DMS114 treated with DMSO at 0.1 percent for 48 hours (cell line): ENCODE data around the gene IL18RAP.

Source experiments
- DNase-seq: peaks from one replicate; lab custom pipeline; 2025; ENCODE audit not compliant: unreplicated experiment; lab: John Stamatoyannopoulos, UW

Gene IL18RAP

DNA sequence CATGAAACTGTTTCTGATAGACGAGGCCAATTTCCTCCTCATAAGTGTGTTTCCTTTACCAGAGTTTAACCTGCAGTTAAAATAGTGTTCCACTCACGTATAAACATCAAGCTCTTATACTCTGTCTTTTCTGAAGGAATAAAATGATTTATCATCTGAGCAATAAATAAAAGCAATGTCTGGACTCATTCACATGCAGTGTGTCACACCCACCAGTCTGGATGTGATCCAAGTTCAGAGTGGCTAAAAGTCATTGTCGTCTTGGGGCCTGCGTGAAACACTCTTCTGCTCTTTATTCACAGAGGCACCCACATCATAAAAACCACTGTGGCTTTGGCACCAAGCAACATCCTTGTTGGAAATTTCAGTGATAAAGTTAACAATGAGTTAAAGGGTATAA, 30.5 kb downstream of the IL18RAP start:
- DNase-seq: no peak

DNA sequence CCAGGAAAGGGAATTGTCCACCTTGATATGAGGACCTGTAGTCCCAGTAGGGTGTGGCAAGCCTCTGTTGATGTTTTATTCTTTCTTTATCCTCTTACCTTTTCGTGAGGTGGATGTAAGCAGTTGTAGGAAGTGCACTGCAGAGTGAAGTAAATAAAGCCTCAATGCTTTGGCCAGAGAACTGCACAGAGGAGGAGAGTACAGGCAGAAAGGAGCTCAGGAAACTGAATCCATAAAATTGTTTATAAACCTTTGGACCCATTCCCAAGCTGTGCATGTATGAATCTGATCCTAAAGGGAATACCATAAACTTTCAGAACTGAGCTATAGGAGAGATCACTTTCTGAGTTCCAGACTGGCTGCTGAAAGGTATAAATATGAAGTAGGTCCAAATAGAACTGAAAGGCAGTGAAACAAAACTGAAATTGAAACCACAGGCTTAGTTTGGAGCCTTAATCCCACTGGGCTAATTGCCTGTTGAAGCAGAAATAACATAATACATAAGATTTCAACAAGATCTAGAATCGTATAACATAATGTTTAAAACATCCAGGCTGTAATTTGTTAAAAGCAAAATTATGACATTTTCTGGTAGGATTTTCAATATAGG, 32.2 kb downstream of the IL18RAP start:
- no peak for DNase-seq

DNA sequence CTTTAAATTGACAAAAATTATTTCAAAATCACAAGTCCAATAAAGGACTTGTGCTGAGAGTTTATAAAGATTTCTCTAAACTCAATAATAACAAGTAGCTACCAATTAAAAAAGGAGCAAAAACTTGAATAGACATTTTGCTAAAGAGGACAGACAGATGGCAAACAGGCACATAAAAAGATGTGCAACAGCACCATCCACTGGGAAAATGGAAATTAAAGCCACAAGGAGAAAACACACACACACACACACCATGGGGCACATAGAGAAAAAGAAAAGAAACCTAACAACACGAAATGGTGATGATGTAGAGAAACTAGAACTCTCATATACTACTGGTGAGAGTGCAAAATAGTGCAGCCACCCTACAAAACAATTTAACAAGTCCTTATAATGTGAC, 37.5 kb downstream of the IL18RAP start:
- DNase-seq: no peak

DNA sequence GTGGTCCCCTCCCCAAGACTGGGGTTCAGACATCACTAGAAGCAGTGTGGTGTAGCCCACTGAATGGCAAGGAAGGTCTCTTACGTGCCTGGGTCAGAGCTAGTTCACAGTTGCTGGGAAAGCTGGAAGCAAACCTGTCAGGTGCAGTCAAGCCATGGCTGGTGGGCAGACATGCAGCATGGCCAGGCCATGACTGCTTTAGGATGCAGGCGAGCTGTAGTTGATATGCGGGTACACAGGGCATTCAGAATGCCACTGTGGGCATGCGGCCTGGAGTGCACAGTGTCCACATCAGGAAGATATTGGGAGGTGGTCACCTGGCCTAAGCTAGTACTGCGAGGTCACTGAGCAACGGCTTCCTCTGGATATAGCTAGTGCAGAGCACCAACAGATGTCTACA, 38.2 kb downstream of the IL18RAP start:
- no peak for DNase-seq

DNA sequence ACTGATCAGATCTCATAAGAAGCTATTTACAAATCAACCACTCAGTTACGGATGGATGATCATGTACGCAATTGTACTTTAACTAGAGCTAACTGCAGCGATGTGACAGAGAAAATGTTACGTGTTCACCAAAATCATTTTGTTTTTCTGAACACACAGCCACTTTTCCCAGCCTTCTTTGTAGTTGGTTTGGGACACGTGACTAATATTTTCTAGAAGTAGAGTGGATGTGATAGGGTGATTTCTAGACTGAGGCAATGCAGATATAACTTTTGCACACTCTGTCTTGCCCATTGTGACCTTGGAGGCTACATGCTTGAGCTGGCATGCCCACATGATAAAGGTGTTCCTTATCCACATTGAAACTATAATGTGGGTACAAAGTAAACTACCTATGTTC, 40.2 kb downstream of the IL18RAP start:
- no peak for DNase-seq

DNA sequence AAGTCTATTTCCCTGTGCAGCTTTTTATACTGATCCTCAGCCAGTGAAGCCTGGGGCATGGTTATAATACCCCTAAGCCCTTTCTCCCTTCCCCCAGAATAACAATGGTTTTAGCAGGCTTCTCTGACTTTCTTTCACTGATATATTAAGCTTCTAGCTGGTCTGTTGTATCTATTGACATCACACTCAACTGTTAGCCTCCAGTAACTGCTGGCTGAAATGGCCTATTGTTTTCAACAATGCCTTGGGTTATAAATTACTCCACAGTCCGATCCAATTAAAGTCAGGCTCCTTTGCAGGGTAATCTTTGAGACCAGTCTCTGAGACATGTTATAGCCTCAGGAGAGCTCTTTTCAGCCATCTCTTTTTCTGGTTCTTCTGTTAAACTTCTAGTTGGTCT, 47.2 kb downstream of the IL18RAP start:
- no peak for DNase-seq

DNA sequence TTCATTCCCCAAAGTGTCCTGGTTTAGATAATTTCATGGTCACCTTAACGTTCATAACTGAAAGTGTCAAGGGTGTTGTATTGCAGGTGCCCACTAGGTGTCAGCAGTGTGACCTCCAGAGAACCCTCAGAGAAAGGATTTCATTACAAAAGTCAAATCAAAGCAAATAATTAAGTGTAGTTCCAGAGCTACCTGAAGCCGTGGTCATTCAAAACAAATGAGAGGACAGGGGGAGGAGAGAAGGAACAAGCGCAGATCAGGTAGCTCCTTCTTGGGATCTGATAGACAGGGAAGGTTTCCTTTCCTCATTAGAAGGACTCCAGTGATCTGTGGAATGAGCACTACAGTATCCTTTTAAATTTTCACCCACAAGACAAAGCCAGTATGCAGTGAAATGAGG, 50.1 kb downstream of the IL18RAP start, which contains the start of gene SLC9A4:
TSS of gene SLC9A4 (plus strand) at position 207 of the 400 bp plus-strand sequence. CDS start 534 bp downstream, outside the sequence.
- DNase-seq: peak; percentile 9

DNA sequence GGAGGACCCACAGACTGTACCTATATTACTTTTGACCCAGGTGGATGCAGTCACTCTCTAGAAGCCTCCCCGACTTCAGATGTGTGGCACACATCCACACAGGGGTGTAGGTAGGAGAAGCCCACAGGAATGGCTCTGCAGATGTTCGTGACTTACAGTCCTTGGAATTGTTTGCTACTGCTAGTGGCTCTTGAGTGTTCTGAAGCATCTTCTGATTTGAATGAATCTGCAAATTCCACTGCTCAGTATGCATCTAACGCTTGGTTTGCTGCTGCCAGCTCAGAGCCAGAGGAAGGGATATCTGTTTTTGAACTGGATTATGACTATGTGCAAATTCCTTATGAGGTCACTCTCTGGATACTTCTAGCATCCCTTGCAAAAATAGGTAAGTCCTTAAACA, 50.7 kb downstream of the IL18RAP start:
- no peak for DNase-seq

DNA sequence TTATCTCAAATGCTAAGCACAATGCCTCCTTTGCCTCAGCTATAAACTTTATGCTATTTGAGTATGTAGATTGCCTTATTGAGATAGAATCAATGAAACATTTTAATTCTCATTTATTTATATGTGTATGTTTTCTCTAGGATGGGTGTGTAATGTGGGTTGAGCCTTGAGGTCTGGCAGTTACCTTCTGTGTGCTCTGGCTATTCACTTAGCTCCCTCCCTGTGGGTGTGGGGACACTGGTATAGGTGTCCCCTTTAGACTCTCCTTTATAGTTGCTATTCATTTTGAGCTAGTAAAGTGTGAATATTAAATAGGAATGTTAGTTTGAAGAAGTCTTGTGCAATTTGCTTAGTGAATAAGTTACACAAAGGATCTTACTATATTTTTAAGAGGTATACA, 51.8 kb downstream of the IL18RAP start:
- no peak for DNase-seq

DNA sequence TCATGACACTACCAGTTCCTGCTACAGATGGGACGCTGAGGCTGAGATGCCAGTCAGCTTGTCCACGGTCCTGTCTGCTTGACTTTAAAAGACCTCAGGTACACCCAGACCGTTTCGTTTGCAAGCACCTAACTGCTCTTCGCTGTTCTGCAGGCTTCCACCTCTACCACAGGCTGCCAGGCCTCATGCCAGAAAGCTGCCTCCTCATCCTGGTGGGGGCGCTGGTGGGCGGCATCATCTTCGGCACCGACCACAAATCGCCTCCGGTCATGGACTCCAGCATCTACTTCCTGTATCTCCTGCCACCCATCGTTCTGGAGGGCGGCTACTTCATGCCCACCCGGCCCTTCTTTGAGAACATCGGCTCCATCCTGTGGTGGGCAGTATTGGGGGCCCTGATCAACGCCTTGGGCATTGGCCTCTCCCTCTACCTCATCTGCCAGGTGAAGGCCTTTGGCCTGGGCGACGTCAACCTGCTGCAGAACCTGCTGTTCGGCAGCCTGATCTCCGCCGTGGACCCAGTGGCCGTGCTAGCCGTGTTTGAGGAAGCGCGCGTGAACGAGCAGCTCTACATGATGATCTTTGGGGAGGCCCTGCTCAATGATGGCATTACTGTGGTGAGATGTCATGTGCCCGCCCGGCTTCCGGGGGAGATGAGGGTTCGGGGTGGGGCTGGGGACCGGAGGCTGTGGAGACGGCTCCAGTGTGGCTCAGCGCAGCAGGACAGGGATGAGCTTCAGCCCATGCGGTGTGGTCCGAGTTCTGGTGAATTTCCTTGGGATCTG, 55.9 kb downstream of the IL18RAP start:
- no peak for DNase-seq

DNA sequence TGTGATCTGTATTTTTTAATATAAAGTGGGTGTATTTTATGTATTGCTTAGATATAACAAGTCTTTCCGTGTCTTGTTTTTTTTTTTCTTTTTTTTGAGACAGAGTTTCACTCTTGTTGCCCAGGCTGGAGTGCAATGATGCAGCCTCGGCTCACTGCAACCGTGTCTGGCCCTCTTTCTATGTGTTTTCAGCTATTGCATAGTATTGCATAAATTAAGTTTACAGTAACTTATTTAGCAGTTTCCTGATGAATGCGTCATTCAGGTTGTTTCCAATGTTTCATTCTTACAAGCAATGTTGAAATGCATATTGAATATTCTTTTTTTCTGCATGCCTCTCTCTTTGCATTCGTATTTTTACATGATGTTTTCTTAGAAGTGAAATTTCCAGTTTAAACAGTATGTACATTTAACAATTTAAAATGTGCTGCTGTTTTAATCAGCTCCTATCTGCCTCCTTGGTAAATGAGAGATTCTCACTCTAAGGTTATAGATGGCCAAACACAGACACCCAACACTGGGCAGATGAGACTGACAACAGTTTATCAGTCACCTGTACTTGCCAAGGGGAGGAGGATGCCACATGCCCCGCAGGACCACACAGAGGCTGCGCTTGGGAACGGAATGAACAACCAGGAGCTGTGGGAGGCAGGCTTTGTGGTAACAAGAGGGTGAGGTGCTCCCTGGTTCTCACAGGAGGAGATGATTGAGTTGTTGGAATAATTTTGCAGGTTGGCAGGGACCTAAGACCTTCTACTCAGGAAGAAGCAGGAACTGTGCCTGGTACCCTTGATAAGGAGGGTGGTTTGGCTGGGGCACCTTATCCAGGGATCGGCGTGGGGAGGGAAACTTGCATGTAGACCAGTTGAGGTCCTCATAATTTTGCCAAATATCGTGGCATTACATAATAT, 57.6 kb downstream of the IL18RAP start:
- no peak for DNase-seq

DNA sequence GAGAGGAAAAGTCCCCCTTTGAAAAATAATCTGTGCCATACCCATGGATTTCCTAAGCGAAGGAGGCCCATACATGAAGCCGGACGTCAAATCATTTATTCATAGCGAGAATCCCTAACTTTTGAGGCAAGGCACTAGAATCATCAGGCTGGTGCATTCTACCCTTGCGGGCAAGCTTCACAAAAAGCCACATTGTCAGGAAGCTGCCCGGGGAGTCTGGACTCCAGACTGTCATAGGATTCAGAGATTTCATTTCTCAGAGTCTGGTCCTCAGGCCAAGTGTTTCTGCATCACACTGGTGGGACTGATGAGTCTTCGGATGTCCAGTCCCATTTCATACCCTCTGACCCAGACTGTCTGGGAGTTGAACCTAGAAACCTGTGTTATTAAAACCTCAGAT, 59.0 kb downstream of the IL18RAP start:
- DNase-seq: no peak

DNA sequence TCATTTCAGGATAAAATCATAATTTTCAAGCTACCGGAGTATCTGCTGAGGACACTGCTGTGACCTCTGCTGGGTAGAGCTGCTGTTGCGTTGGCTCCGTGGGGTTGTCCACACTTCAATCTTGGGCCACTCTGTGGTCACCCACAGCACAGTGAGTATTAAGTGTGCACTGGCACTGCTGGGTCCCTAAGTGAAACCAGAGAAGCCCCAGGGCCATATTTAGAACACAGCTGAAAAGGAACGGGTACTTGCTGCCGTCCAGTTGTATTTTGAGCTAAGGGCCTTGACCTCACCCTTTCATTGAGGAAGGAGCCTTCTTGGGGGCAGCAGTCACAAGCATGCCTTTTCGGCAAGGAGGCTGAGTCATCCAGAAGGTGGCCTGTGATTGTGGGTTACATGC, 60.1 kb downstream of the IL18RAP start:
- no peak for DNase-seq

DNA sequence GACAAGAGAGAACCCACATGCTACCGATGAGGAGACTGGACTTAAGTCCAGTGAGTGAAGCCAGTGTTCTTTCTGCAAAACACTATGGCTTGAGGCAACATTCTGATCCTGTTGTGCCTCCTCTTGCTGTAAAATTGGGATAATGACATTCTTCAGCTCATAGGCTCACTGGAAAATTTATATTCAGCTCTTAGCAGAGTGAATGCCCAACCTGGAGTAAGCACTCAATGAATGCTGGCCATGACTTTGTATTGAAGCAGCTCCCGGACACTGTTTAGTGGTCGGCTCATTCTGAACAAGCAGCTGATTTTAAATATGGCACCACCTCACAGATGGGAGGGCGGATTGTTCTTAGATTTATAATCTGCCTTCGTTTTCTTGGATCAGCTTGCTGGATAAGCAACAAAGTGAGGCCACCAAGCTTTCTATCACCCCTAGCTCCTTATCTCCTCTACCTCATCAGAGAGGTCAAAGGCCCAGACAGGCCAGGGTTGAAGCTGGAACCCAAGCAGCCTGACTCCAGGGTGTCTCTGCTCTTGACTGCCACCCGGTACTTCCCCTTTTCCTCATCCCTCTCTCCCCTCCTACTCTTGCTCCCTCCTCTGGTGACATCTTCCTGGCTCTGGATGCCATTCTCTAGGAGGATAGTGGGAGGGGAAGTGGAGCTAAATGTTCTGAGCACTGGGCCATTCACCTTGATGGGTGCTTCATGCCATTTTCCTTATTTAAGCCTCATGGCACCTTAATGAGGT, 61.5 kb downstream of the IL18RAP start:
- DNase-seq: no peak

DNA sequence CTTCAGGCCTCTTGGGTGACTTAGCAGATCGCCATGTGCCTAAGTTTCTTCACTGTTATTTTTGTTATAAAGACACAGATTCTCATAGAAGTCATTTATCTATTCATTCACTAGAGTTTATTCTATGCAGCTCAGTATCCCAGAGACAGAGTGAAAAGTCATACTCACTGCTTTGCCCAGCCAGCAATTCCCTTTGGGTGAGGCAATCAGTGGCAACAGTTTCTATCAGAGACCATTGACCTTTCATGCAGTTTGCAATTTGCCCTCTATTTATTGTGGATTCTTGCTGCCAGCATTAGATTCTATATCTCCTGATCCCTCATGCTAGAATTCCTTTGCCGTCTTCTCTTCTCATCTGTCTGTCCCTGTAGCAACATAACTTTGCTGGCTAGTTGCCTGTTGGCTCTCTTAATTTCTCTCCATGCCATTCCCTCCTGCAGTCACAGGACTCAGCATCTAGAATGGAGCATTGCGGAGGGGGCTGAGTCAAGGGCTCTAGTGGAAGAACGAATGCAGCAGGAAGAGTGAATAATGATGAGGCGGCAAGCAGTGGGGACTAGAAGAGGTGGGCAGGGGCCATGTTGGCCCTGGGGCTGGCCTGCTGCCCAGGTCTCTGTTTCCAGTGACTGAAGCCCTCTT, 62.3 kb downstream of the IL18RAP start:
- no peak for DNase-seq

DNA sequence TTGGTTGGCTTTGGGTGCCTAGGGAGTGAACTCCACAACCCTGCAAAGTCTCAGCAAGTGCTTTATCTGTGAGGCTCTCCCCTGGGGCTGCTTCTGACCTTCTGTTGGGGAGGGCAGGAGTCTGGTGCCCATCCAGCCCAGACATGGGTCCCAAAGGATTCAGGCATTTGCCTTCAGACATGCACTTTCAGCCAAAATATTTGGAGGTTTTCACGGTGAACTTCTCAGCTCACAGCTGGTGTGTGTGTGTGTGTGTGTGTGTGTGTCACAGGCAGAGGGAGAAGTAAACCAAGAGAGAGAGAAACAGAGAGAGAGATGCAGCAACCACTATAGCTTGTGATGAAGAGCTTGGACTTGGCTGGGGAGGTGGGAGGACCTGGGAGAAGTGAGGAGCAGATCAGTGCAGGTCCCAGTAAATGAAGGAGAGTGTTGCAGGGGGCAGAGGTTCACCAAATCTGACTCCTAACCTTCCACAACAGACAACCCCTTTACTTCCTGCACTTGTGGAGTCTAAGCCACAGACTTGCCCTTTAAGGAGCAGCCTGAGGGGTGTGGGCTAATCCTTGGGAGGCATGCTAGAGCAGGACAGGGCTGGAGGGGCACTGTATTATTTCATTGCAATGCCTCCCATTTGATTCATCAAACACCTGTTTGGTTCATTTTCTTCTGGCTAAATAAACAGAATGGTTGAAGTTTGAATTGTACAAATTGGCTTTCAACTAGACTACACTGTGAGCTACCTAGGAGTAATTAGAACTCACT, 64.2 kb downstream of the IL18RAP start:
- no peak for DNase-seq

DNA sequence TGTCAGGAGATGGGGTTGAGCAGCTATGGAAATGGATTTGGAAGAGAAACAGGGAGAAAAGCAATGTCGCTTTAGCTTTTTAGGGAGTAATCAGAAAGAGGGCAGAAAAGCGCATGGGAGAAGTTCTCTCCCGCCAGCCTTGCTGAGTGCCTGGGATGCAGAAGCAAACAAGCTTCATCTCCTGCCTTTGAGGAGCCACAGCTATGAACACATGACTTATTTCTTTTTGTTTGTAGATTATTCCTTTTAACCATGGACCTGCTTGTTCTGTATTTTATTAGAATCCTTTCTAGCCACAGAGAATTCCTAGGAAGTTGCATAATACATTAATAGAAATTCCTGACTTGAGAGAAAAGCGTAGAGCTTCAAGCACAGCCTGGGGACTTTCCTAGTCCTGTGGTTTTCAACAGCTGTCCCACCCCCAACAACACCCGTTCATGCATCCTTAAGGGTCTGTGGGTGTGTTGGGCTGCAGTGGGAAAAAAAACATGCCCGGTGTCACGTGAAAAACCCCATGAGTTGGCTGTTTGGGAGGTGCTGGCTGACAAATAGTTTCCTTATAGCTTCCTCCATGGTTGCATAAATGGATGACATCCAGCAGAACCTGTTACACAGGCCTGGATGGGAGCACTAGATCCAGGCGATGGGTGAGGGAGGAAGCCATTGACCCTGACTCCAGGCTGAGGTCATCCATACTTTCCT, 65.0 kb downstream of the IL18RAP start:
- no peak for DNase-seq

DNA sequence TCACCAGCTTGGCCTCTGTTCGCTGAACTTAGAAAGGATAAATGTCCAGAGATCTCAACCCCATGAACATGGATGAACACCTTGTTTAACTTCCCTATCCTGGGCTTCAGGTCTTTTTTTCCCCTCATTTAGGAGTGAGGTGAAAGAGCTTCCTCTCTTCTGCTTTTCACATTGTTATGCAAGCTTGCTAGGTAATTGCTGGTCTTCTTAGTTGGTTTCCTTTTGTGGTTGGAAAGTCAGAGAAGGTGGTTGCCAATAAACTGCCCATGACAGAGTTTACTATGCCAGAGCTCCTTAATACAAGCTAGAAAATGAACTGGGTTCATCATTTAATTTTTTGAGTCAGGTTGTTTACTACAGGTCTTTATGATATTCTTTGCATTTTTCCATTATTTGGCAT, 66.7 kb downstream of the IL18RAP start:
- DNase-seq: no peak

DNA sequence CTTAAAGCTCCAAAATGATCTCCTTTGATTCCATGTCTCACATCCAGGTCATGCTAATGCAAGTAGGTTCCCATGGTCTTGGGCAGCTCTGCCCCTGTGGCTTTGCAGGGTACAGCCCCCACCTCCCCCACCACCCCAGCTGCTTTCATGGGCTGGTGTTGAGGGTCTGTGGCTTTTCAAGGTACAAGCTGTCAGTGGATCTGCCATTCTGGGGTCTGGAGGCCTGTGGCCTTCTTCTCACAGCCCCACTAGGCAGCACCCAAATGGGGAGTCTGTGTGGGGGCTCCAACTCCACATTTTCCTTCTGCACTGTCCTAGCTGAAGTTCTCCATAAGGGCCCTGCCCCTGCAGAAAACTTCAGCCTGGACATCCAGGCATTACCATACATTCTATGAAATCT, 69.0 kb downstream of the IL18RAP start:
- DNase-seq: no peak
